Fibroblast of lung (primary cell): ENCODE results near the gene PPM1K. TPM values are rescaled to one million over a fixed set of nuclear protein-coding genes. Genes with fewer than 3 reads are reported as not detected.
A peak's percentile ranks its signal among the peaks of the same experiment; 100 is the strongest.

Source experiments
- DNase-seq, 2 donors: peaks; one replicate each; pipeline versions ENCODE4 v3.0.0 to v3.0.0-alpha.2; 2010; ENCODE audit warnings: low read depth in 2 of 2
- H2AFZ ChIP-seq: 2 replicates; pipeline ENCODE4 v1.5.1; 2012; ENCODE audit warnings: low read length, control low read depth, inconsistent platforms
- H3K27ac ChIP-seq: 2 replicates; pipeline ENCODE4 v1.5.1; 2011; ENCODE audit warnings: low read length, control low read depth; ENCODE audit not compliant: insufficient read depth
- H3K27me3 ChIP-seq: 2 replicates; pipeline ENCODE4 v1.5.1; 2011; ENCODE audit warnings: mild to moderate bottlenecking, low read length; ENCODE audit not compliant: control insufficient read depth, insufficient read depth
- H3K36me3 ChIP-seq: 2 replicates; pipeline ENCODE4 v1.5.1; 2011; ENCODE audit warnings: low read length; ENCODE audit not compliant: control insufficient read depth, insufficient read depth
- H3K4me1 ChIP-seq: 2 replicates; pipeline ENCODE4 v1.5.1; 2011; ENCODE audit warnings: low read length; ENCODE audit not compliant: control insufficient read depth, insufficient read depth; ENCODE audit errors: extremely low read depth
- H3K4me2 ChIP-seq: 2 replicates; pipeline ENCODE4 v1.5.1; 2011; ENCODE audit warnings: low read length, control low read depth; ENCODE audit not compliant: insufficient read depth; ENCODE audit errors: extremely low read depth
- H3K4me3 ChIP-seq, 4 experiments: fragments of 200-600 bp in 1 of 4; sonication (generic) in 1 of 4; replicated peaks in 1 of 4; 2 replicates each; pipeline ENCODE4 v1.5.1; 2011 to 2016; ENCODE audit warnings: low read length in 4 of 4, low read depth in 3 of 4, mild to moderate bottlenecking in 3 of 4, control low read depth in 2 of 4, inconsistent platforms in 1 of 4, mixed read lengths in 1 of 4; ENCODE audit not compliant: insufficient read depth in 1 of 4; ENCODE audit errors: control extremely low read depth in 1 of 4
- H3K79me2 ChIP-seq: 2 replicates; pipeline ENCODE4 v1.5.1; 2012; ENCODE audit warnings: mild to moderate bottlenecking, low read length, inconsistent platforms; ENCODE audit not compliant: control insufficient read depth, insufficient read depth
- H3K9ac ChIP-seq: 2 replicates; pipeline ENCODE4 v1.5.1; 2011; ENCODE audit warnings: mild to moderate bottlenecking, low read length, control low read depth; ENCODE audit not compliant: insufficient read depth
- H3K9me3 ChIP-seq: 2 replicates; pipeline ENCODE4 v1.5.1; 2012; ENCODE audit warnings: low read depth, low read length; ENCODE audit not compliant: control insufficient read depth, insufficient read depth
- H4K20me1 ChIP-seq: 2 replicates; pipeline ENCODE4 v1.5.1; 2011; ENCODE audit warnings: low read length; ENCODE audit not compliant: control insufficient read depth, insufficient read depth; ENCODE audit errors: extremely low read depth
- EZH2 ChIP-seq: IDR thresholded peaks from 2 replicates; pipeline ENCODE4 v1.5.1; 2012; ENCODE audit warnings: low read length, control low read depth, mild to moderate bottlenecking; ENCODE audit errors: missing control alignments
- polyA plus RNA-seq, 2 donors: library from polyadenylated mRNA; depleted of rRNA in 1 of 2; stranded (reverse) in 1 of 2; unstranded in 1 of 2; fragments of >200 nt; gene quantifications; 2 replicates each; pipeline ENCODE4 v1.2.1, GENCODE V29; 2011 to 2012; ENCODE audit warnings: missing spikeins in 1 of 2
- total RNA-seq: library from RNA; depleted of rRNA; stranded (reverse); fragments of >200 nt; gene quantifications from 2 replicates; pipeline ENCODE4 v1.2.1, GENCODE V29; 2014
- TF ChIP-seq, protein P1 (sequence below), 2 donors: IDR thresholded peaks in 1 of 2; conservative IDR thresholded peaks in 1 of 2; 1 replicate in 1 of 2; 2 replicates in 1 of 2; pipeline ENCODE4 v1.5.1; 2011 to 2012; ENCODE audit warnings: low read length in 2 of 2, control low read depth in 1 of 2, inconsistent platforms in 1 of 2, low read depth in 1 of 2, mild to moderate bottlenecking in 1 of 2

PPM1K gene
- total and polyA plus RNA-seq, 2 donors (not counting 1 experiment from before 2014, with no cell fraction given), result 14.4 to 18.0 TPM

DNA sequence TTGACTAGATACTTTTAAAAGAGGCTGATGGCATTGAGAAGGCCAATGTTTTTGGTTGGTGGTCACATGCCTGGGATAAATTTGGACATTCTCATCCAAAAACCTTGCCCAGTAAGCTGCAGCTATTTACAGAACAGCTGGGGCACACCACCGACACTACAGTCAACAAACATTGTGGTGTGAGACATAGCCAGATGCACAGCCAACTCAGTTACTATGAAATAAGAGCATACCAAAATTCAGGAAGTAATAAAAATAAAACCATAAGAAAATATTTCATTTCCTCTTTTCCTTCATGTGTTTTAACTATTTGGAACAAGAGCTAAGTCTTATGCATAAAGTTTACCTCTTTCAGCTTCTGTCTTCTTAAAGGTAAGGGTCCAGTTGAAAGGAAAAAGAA lies 8.8 kb downstream of the PPM1K start:
- Histone ChIP-seq H4K20me1 (no peaks in the 10 kb centered on the region), H3K4me1 (no peaks in the 10 kb centered on the region), H3K27me3 (no peaks in the 10 kb centered on the region), H3K4me3 (no peak overlapping the region), H3K79me2 (no peaks in the 10 kb centered on the region), H3K9ac (no peak overlapping the region), H3K4me2 (no peak overlapping the region), H3K27ac (no peak overlapping the region), H2AFZ (no peak overlapping the region), H3K36me3 (no peaks in the 10 kb centered on the region), H3K9me3 (no peaks in the 10 kb centered on the region)
- no peak for TF ChIP-seq EZH2
- TF ChIP-seq, protein P1, sequence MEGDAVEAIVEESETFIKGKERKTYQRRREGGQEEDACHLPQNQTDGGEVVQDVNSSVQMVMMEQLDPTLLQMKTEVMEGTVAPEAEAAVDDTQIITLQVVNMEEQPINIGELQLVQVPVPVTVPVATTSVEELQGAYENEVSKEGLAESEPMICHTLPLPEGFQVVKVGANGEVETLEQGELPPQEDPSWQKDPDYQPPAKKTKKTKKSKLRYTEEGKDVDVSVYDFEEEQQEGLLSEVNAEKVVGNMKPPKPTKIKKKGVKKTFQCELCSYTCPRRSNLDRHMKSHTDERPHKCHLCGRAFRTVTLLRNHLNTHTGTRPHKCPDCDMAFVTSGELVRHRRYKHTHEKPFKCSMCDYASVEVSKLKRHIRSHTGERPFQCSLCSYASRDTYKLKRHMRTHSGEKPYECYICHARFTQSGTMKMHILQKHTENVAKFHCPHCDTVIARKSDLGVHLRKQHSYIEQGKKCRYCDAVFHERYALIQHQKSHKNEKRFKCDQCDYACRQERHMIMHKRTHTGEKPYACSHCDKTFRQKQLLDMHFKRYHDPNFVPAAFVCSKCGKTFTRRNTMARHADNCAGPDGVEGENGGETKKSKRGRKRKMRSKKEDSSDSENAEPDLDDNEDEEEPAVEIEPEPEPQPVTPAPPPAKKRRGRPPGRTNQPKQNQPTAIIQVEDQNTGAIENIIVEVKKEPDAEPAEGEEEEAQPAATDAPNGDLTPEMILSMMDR (conservative IDR thresholded peaks at IDR 0.05 in 1 of 2, IDR thresholded peaks at IDR 0.05 in 1 of 2; ENCODE audit: low read depth in 1 of 2, low read length in 2 of 2), result no peak
- DNase-seq, result peak; percentile 4 to 47

DNA sequence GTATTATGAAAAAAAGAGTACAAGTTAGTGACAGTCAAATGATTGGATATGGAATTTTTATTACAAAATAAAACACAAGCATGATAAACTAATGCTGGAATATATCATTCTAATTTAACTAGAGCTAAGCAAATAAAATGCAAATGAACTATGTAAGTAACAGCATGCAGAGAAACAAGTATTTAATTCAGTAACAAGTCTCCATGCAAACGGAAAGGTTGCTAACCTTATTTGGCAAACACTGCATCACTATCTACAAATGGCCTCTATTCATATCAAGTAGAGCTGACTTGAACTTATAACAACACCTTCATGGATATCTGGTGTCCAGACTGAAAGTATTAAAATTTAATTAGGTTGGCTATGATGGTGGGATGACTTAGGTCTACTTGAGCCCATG lies 15.4 kb downstream of the PPM1K start:
- Histone ChIP-seq H3K36me3 (peaks cover 9% of the 10 kb centered on the region), H4K20me1 (no peaks in the 10 kb centered on the region), H3K9me3 (no peaks in the 10 kb centered on the region), H3K4me2 (no peak overlapping the region), H3K27me3 (no peaks in the 10 kb centered on the region), H3K27ac (no peak overlapping the region), H3K4me3 (no peak overlapping the region), H3K9ac (no peak overlapping the region), H2AFZ (no peak overlapping the region), H3K79me2 (no peaks in the 10 kb centered on the region), H3K4me1 (no peaks in the 10 kb centered on the region)
- DNase-seq, result no peak
- TF ChIP-seq, protein P1 (conservative IDR thresholded peaks at IDR 0.05 in 1 of 2, IDR thresholded peaks at IDR 0.05 in 1 of 2; ENCODE audit: low read depth in 1 of 2, low read length in 2 of 2), result no peak
- TF ChIP-seq EZH2, result no peak

DNA sequence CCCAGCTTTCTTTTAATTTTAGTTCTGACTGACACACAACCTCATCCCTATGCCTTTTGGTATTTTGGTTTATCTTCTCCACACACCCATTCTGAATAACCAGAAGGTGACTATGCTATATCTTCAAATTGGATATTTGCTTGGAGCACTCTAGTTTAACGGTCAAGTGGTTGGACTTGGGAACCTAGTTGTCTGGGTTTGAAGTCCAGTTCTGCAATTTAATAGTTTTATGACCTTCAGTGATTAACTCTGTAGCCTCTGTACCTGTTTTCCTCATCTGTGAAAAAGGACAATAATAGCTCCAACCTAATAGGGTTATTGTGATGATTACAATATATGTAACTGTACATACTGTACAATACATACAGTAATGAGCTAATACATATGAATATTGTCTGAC lies 20.0 kb downstream of the PPM1K start:
- no peak overlapping the region for H3K4me3 ChIP-seq
- no peak overlapping the region for H3K27ac ChIP-seq
- H4K20me1 ChIP-seq, result no peaks in the 10 kb centered on the region
- no peak overlapping the region for H3K9ac ChIP-seq
- TF ChIP-seq, protein P1 (conservative IDR thresholded peaks at IDR 0.05 in 1 of 2, IDR thresholded peaks at IDR 0.05 in 1 of 2; ENCODE audit: low read depth in 1 of 2, low read length in 2 of 2), result no peak
- TF ChIP-seq EZH2, result no peak
- DNase-seq, result no peak
- no peak overlapping the region for H2AFZ ChIP-seq
- no peaks in the 10 kb centered on the region for H3K79me2 ChIP-seq
- H3K36me3 ChIP-seq, result peaks cover 9% of the 10 kb centered on the region
- no peak overlapping the region for H3K4me2 ChIP-seq
- H3K27me3 ChIP-seq, result no peaks in the 10 kb centered on the region
- H3K4me1 ChIP-seq, result no peaks in the 10 kb centered on the region
- H3K9me3 ChIP-seq, result no peaks in the 10 kb centered on the region
